Measurements from ENCODE around the gene PLD5. TPM values are rescaled to one million over a fixed set of nuclear protein-coding genes. Genes with fewer than 3 reads are reported as not detected.

The PLD5 gene
- total RNA-seq, result not detected in 2 replicates

DNA sequence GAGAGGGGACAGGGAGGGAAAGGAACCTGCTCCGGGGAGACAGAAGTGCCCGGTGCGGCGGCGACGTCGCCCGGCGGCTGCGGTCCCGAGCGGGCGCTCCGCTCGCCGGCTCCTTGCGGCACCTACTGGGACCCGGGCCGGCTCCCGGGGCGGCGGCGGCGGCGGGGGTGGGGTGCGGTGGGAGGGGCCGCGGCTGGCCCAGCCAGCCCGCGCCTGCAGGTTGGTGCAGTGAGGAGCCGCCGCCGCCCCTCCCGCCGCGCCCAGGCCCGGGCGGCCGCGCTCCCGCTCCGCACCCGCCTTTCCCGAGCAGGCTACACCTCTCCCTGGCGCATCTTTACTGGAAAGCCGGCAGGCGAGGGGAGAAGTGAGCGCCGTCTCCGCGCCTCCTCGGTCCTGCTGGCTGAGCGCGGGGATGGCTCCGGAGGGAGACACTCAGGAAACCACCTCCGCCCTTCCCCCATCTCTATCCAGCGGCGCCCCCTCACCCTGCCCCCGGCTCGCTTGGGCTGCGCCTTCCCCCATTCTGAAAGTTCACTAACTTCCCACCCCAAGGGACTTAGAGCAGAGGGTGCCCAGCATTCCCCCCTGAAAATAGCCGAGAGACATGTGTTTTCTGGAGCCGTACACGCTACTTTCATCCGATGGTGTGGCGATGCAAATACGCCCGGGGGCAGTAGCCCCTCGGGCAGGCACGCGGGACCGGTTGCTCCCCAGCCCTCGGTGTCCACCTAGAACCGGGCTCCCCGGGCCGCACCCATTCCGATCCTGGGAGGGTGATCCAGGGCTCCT, at the start of gene PLD5:
Gene PLD5 (minus strand): TSS at position 127 of the 789 bp plus-strand sequence.
- intact Hi-C loops (cut with micrococcal nuclease), result no loop called here

DNA sequence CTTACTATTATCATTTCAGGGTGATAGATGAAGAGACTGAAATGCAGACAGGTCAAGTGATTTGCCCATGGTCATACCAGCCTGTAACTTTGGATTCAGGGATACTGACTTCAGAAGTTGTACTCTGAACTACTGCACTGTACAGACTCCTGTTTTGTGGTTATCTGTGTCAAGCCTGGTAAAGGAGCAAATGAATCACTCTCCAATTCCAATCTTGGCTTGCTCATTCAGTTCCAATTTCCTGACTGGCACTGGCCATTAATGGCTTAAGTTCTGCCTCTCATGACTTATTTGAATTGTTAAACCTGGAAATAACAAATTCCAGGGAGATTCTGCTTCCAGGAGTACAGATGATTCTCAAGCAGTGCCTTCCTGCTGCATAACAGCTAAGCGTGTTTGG, 45.4 kb upstream of the PLD5 start:
- intact Hi-C loops (cut with micrococcal nuclease), result no loop called here

GRCh38 chr1:242568666-242569065, 44.2 kb upstream of the PLD5 start:
- intact Hi-C loops (cut with micrococcal nuclease), result no loop called here

- intact Hi-C loops (cut with micrococcal nuclease), result no loop called here
Observed at GRCh38 chr1:242567596-242567995, 43.1 kb upstream of the PLD5 start.

DNA sequence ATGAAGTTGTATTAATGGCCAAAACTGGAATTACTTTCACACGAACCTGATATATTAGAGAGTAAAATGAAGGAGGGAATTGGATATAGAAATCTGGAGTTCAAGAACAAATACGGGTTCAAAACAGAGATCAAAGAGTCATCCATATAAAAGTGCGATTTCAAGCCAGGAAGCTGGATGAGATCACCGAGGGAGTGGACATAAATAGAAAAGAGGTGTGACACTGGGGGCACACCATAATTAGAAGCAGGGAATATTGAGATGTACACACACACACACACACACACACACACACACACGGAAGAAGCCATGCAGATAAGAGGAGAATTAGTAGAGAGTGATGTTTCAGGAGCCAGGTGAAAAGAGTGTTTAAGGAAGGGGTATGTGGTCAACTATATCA, 32.3 kb upstream of the PLD5 start:
- intact Hi-C loops (cut with micrococcal nuclease), result no loop called here

GRCh38 chr1:242556276-242556675, 31.8 kb upstream of the PLD5 start:
- intact Hi-C loops (cut with micrococcal nuclease), result no loop called here

- intact Hi-C loops (cut with micrococcal nuclease), result no loop called here
Observed at GRCh38 chr1:242554577-242554976, 30.1 kb upstream of the PLD5 start.

DNA sequence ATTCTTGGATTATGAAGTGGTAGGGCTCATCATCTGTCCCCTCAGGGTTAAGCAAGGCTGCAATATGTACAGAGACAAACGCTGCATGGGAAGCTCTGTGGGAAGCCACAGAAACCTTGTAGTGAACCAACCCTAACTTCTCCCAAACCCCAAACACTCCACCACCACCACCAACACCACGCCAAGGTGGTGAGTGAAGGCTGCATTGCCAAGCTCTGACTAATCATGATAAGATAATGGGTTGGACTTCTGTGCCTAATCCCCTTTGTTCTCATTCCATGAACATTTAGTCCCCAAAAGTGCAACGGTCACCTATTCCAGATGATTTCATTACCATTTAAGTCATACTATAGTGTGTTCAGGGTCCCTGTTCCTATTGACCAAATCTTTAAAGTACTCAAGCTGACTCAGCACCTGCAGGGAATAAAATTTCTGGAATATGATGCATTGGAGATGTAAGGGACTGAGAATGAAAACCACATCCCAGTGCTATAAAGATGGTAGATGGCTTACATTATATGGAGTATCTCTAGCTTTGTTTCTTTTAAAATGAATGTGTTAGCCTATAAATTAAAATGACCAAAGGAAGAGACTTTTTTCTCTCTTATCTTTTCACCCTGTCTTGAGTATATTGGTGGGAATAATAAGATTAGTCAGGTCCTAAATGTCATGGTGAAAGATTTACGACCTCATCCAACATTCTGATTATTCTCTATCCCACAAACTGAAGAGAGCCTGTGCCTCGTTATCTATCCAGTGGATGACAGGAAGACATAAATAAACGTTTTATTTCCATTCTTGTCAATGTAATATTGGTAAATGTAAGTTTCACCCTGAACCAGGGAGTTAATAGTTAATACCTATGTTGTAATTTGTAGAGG, 22.6 kb upstream of the PLD5 start:
- intact Hi-C loops (cut with micrococcal nuclease), result no loop called here

DNA sequence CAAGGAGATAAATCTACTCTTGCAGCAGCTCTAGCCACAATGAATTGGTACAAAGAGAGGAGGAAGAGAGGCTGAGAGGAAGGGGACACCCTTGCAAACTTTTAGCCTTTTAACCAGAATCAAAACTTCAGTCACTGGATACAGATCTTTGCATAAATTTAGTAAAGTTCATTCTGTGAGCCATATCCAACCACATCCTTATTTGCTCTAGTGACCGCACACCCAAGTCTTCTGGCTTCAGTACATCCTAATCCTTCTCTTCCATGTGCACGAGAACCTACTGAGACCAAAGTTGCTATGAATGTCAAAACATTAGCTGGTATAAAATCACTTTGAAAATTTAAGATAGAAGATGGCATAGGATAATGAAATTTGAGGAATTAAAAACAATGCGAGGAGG, 21.9 kb upstream of the PLD5 start:
- intact Hi-C loops (cut with micrococcal nuclease), result no loop called here

- intact Hi-C loops (cut with micrococcal nuclease), result no loop called here
Observed at GRCh38 chr1:242544071-242544470, 19.6 kb upstream of the PLD5 start.

- intact Hi-C loops (cut with micrococcal nuclease), result no loop called here
Observed at GRCh38 chr1:242542271-242542670, 17.8 kb upstream of the PLD5 start.

DNA sequence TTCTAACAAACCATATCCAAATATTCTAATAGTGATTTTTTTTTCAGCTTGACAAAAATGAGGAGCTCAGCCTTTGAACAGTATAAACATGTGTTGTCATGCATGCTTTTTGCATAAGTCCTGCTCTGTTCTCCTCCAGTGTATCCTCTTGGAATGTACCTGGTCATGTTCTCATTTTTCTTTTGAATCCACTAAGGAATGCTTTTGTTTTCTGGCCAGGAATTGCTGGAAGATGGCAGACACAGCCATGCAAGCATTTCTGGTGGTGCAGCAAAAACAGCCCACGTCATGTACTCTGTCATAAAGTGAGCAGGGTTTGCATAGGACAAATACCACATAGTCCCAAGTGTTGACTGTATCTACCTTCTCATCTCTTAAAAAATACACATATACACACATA, 11.5 kb upstream of the PLD5 start:
- intact Hi-C loops (cut with micrococcal nuclease), result no loop called here

DNA sequence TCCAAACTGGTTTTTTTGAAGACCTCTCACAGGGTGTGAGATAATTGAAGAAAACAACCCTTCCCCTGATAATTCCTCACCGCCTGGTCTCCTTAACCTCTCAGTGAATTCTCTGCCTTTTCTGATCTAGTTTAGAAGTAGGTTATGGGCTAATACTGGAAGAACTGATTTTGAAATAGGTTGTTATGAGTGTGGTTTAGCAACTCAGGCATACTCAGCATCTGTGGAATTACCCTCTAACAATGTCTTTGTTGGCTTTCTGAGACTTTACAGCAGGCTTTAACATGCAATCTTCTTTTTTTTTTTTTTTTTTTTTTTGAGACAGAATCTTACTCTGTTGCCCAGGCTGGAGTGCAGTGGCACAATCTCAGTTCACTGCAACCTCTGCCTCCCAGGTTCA, 10.3 kb upstream of the PLD5 start:
- intact Hi-C loops (cut with micrococcal nuclease), result no loop called here

DNA sequence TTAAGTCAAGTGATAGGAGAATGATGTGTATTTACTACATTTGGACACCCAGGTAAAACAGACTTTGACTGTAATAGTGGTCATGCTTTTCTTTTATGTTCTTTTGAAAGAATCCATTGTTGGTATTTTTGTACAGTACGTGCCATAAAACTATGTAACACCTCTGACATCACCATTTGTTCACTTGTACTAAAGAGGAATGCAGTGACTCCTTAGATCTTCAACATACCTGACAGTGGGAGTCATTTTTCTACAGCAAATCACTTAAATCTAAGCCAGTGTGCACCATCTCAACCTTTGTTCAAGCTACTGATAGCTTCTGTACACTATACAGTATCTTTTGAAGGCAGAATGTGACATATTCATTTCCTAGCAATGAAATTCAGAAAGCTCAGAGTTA, 6.3 kb upstream of the PLD5 start:
- intact Hi-C loops (cut with micrococcal nuclease), result no loop called here

DNA sequence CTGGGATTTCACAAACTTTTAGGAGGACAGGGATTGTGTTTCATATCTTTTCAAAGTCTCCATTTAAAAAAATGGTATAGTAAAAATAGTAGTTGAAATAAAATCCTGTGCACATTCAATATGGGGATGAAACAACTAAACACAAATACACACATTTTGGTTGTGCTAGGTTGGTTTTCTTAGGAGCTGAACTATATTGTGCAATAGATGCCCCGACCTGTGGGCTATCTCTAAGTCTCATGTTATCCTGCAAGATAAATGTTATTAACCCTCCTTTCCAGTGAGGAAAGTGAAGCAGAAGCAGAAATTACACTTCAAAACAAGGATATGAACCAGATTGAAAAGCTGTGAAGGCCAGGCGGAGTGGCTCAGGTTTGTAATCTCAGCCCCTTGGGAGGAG, 1.3 kb upstream of the PLD5 start:
- intact Hi-C loops (cut with micrococcal nuclease), result no loop called here

DNA sequence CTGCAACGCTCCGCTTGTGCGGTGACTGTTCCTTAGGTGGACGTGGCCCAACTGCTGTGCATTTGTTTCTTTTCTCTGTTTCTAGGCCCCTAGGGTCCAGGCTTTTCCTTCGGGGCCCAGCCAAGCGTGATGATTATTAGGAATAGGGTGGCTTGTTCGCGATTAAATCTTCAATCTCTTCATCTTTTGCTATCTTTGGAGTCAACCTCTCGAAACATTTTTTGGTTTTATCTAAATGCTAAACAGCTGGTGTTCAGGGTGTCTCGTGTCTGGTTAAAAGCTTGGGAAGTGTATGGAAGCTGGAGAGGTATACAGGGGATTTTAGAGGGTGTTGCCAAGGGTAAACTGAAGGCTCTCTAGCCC, 844 bp upstream of the PLD5 start:
- intact Hi-C loops (cut with micrococcal nuclease), result no loop called here

- intact Hi-C loops (cut with micrococcal nuclease), result no loop called here
Observed at GRCh38 chr1:242523719-242524570, 552 bp downstream of the PLD5 start.

DNA sequence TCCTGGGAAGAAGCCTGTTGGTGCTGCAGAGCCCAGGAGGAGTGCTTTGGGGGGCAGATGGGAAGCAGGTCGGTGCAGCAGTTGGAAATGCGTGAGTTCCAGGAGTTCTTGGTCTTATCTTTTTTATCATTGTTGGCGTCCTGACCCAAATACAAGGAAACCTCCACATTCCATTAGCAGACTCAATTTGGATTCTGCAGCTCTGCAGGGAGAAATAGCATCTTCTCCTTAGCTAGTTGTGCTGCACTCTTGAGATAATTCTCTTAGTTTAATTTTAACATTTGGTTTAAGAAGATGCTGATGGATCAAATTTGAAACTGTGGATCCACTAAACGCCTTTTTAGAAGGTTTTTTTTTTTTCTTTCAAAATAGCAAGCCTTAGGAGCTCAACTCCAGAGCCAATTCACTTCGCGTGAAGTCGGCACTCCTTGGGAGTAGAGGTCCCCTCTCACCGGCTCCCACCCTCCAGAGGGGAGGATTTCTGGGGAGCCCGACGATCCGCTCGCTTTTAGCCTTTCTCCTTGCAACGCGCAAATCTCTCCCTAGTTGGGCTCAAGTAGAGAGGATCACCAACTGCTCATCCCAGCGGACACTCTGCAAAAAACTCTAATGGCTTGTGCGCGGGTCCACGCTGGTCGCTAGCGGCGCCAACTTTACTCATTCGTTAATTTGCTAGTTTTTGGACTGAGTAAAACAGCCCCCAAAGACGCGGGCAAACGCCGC, 1.3 kb downstream of the PLD5 start:
- intact Hi-C loops (cut with micrococcal nuclease), result no loop called here

- intact Hi-C loops (cut with micrococcal nuclease), result no loop called here
Observed at GRCh38 chr1:242522304-242522945, 2.1 kb downstream of the PLD5 start.

DNA sequence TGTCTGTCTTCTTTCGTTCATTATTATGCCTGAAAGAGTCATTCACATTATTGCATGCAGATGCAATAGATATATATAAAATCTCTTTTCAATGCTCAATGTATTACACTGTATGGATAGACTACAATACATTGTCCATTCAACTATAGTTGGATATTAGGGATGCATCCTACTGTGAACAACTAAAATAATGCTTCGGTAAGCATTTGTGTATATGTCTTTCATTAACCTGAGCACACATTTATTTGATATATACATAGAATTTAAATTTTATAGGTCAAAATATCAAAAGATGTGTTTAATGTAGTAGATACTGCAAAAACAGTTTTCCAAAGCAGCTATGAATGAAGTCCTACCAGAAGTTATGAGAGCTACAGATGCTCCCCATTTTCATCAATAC, 8.9 kb downstream of the PLD5 start:
- intact Hi-C loops (cut with micrococcal nuclease), result no loop called here

DNA sequence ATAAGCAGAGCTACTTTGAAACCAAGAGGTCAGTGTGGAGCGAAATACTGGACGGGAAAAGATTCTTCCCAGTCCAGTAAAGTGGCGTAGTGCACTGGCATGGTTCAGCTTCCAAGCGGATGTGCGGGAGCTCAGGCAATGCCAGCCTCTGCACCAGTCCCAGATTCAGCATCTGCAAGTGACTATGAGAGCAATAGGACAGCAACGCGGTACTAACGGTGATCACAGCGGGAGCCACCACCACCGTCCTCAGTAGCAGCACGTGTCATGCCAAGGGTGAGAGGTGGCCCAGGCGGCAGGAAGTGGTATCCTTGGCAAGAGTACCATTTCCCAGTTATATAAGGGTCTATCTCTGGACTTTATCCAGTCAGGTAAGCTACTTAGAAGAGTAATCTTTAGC, 17.8 kb downstream of the PLD5 start:
- intact Hi-C loops (cut with micrococcal nuclease), result no loop called here
